GM12878 (cell line): ENCODE measurements around the gene GCLM. TPM values are rescaled to one million over a fixed set of nuclear protein-coding genes. Genes with fewer than 3 reads are reported as not detected.

Experiments used
- ATAC-seq: fragments of 200-7000 bp; cut with Tn5 transposase; 3 replicates; pipeline ENCODE4 v1.9.1; 2020; ENCODE audit warnings: mild to moderate bottlenecking, moderate library complexity
- BruUV-seq: library from RNA; stranded (reverse); fragments of 400-500 nt; replicated peaks from 2 replicates; lab custom pipeline; 2021; lab: Mats Ljungman, UMichigan
- CTCF ChIA-PET: fragments of 300-600 bp; sonication (Branson Sonifier 250); formaldehyde crosslinking; extraction: SDS; loops from one replicate; lab custom pipeline; 2021; ENCODE audit warnings: inconsistent platforms; lab: Yijun Ruan, JAX
- POLR2A ChIA-PET: fragments of 350-600 bp; formaldehyde crosslinking; extraction: SDS; loops from one replicate; lab custom pipeline; 2021; ENCODE audit warnings: inconsistent platforms; lab: Charles Lee
- RAD21 ChIA-PET: fragments of 300-600 bp; sonication (Branson Sonifier 250); formaldehyde crosslinking; loops from one replicate; lab custom pipeline; 2023; ENCODE audit warnings: antibody characterized with exemption; ENCODE audit not compliant: unreplicated experiment; lab: Charles Lee
- SMC1A ChIA-PET: fragments of 300-600 bp; sonication (Branson Sonifier 250); formaldehyde crosslinking; loops from one replicate; lab custom pipeline; 2023; ENCODE audit not compliant: unreplicated experiment, uncharacterized antibody; lab: Charles Lee
- DNase-seq: peaks from one replicate; pipeline ENCODE4 v3.0.0-alpha.2; 2011; ENCODE audit warnings: low read depth, low spot score
- FAIRE-seq: peaks from 3 replicates; lab custom pipeline; 2011; peaks lifted over from hg19 to GRCh38; lab: Jason Lieb, UNC
- H2AFZ ChIP-seq: 2 replicates; pipeline ENCODE4 v1.6.0; 2011; ENCODE audit warnings: low read depth, low read length, control low read depth; ENCODE audit not compliant: control insufficient read depth
- H3K27ac ChIP-seq: 2 replicates; pipeline ENCODE4 v1.5.1; 2011; ENCODE audit warnings: control low read depth; ENCODE audit not compliant: control insufficient read depth, insufficient read depth
- H3K27me3 ChIP-seq, 2 experiments: replicated peaks in 1 of 2; 2 replicates each; pipeline versions ENCODE4 v1.6.0 to v1.6.1; 2011; ENCODE audit warnings: low read length in 1 of 2; ENCODE audit not compliant: control insufficient read depth in 2 of 2, insufficient read depth in 2 of 2
- H3K36me3 ChIP-seq, 2 experiments: 2 replicates each; pipeline ENCODE4 v1.5.1; 2011; ENCODE audit warnings: low read length in 1 of 2; ENCODE audit not compliant: control insufficient read depth in 2 of 2, insufficient read depth in 2 of 2
- H3K4me1 ChIP-seq: 2 replicates; pipeline ENCODE4 v1.6.1; 2011; ENCODE audit warnings: mild to moderate bottlenecking, low read length, moderate library complexity, mixed read lengths; ENCODE audit not compliant: control insufficient read depth, insufficient read depth
- H3K4me2 ChIP-seq: 2 replicates; pipeline ENCODE4 v1.6.0; 2011; ENCODE audit warnings: control low read depth; ENCODE audit not compliant: control insufficient read depth, insufficient read depth
- H3K4me3 ChIP-seq: fragments of 200-600 bp; sonication (generic); 2 replicates; pipeline ENCODE4 v1.5.1; 2016
- H3K79me2 ChIP-seq: 2 replicates; pipeline ENCODE4 v1.6.0; 2011; ENCODE audit warnings: low read length; ENCODE audit not compliant: control insufficient read depth, insufficient read depth
- H3K9ac ChIP-seq: 2 replicates; pipeline ENCODE4 v1.8.0; 2011; ENCODE audit warnings: low read length, control low read depth, mixed read lengths; ENCODE audit not compliant: control insufficient read depth, insufficient read depth
- H3K9me3 ChIP-seq: replicated peaks from 3 replicates; pipeline ENCODE4 v1.5.1; 2011; ENCODE audit warnings: mild to moderate bottlenecking, low read length; ENCODE audit not compliant: control insufficient read depth, insufficient read depth
- H4K20me1 ChIP-seq: 2 replicates; pipeline ENCODE4 v1.6.0; 2011; ENCODE audit not compliant: control insufficient read depth, insufficient read depth
- BHLHE40 ChIP-seq, 2 experiments: fragments of 450-650 bp in 1 of 2; IDR thresholded peaks; 2 replicates each; pipeline ENCODE4 v1.6.1; 2011 to 2017; ENCODE audit warnings: low read depth in 2 of 2, borderline replicate concordance in 1 of 2, improper control_type of control experiment in 1 of 2, low read length in 1 of 2, mild to moderate bottlenecking in 1 of 2
- BMI1 ChIP-seq: fragments of 450-650 bp; IDR thresholded peaks from 2 replicates; pipeline ENCODE4 v1.6.1; 2016; ENCODE audit warnings: mild to moderate bottlenecking, moderate library complexity, borderline replicate concordance
- DPF2 ChIP-seq: fragments of 450-650 bp; IDR thresholded peaks from 2 replicates; pipeline ENCODE4 v1.6.1; 2017; ENCODE audit warnings: mild to moderate bottlenecking
- IKZF1 ChIP-seq: fragments of 450-650 bp; conservative IDR thresholded peaks from 2 replicates; pipeline ENCODE4 v1.6.1; 2017; ENCODE audit warnings: antibody characterized with exemption, mild to moderate bottlenecking
- IKZF2 ChIP-seq, 2 experiments: fragments of 450-650 bp; IDR thresholded peaks; 2 replicates each; pipeline ENCODE4 v1.6.1; 2017; ENCODE audit warnings: mild to moderate bottlenecking in 2 of 2, moderate library complexity in 2 of 2
- MLLT1 ChIP-seq: fragments of 450-650 bp; IDR thresholded peaks from 2 replicates; pipeline ENCODE4 v1.6.1; 2016; ENCODE audit warnings: mild to moderate bottlenecking
- MTA2 ChIP-seq: fragments of 450-650 bp; IDR thresholded peaks from 2 replicates; pipeline ENCODE4 v1.6.1; 2016; ENCODE audit warnings: low read depth, mild to moderate bottlenecking, moderate library complexity
- NR2F1 ChIP-seq: fragments of 450-650 bp; conservative IDR thresholded peaks from 2 replicates; pipeline ENCODE4 v1.6.1; 2017; ENCODE audit warnings: mild to moderate bottlenecking
- RAD21 ChIP-seq: IDR thresholded peaks from 2 replicates; pipeline ENCODE4 v1.6.1; 2011; ENCODE audit warnings: mild to moderate bottlenecking, low read depth, low read length, moderate library complexity; ENCODE audit not compliant: insufficient read depth
- SMAD5 ChIP-seq: IDR thresholded peaks from 2 replicates; pipeline ENCODE4 v1.6.1; 2016; ENCODE audit warnings: antibody characterized with exemption, low read depth
- ZBED1 ChIP-seq: IDR thresholded peaks from 2 replicates; pipeline ENCODE4 v1.6.1; 2016; ENCODE audit warnings: borderline replicate concordance
- ZBTB33 ChIP-seq: fragments of 450-650 bp; IDR thresholded peaks from 2 replicates; pipeline ENCODE4 v1.6.1; 2017; ENCODE audit warnings: mild to moderate bottlenecking
- WGBS: methylation state at CpG from one replicate; pipeline ENCODE4 v1.1.6; 2016; ENCODE audit warnings: low lambda C conversion rate; ENCODE audit not compliant: insufficient replicate concordance, insufficient coverage; ENCODE audit errors: missing lambda C conversion rate; 5-methylcytosine and 5-hydroxymethylcytosine counted together
- in situ Hi-C: fragments of 300-500 bp; cut with MboI; formaldehyde crosslinking; loops from 9 replicates; pipeline ENCODE4 v1.14.3; 2018; ENCODE audit warnings: mixed read lengths
- intact Hi-C: fragments of 100-400 bp; cut with micrococcal nuclease; formaldehyde crosslinking; loops from one replicate; pipeline ENCODE4 v1.14.2; 2022; ENCODE audit not compliant: unreplicated experiment
- polyA plus RNA-seq, 11 experiments: library from polyadenylated mRNA; depleted of rRNA in 4 of 11; unstranded in 6 of 11; stranded (reverse) in 5 of 11; fragments of >200 nt; fragmentation: Nextera tagmentation in 4 of 11; fragmentation: Illumina TruSeq in 1 of 11; extraction: Ambion mirVana in 4 of 11; extraction: Trizol in 1 of 11; gene quantifications; 1 replicate in 1 of 11; 2 replicates in 10 of 11; pipeline versions ENCODE4 v1.2.1 to v1.2.3, GENCODE V29; 2011 to 2016; ENCODE audit warnings: inconsistent platforms in 2 of 11, missing spikeins in 2 of 11, low read depth in 1 of 11
- total RNA-seq, 4 experiments: library from RNA; depleted of rRNA in 3 of 4; stranded (reverse); fragments of >200 nt in 3 of 4; fragmentation: Illumina TruSeq in 1 of 4; extraction: Trizol in 1 of 4; gene quantifications; 2 replicates each; pipeline versions ENCODE4 v1.2.1 to v1.2.3, GENCODE V29; 2013 to 2021
- TF ChIP-seq, protein P1 (sequence below): fragments of 450-650 bp; IDR thresholded peaks from 2 replicates; pipeline ENCODE4 v1.6.1; 2017; ENCODE audit warnings: mild to moderate bottlenecking, moderate library complexity
- TF ChIP-seq, protein P2 (sequence below): fragments of 450-650 bp; IDR thresholded peaks from 2 replicates; pipeline ENCODE4 v1.6.1; 2017; ENCODE audit warnings: low read depth, mild to moderate bottlenecking, moderate library complexity

The GCLM gene
- total and polyA plus RNA-seq, 10 of the 15 experiments (the other 5 are each of a cell fraction or from before 2014, with no cell fraction given), result 2.6 to 17.3 (median 6.9) TPM

GRCh38 chr1:93919780-93920179, 10.6 kb upstream of the GCLM start (continued):
- no peak for TF ChIP-seq SMAD5
- TF ChIP-seq, protein P1, sequence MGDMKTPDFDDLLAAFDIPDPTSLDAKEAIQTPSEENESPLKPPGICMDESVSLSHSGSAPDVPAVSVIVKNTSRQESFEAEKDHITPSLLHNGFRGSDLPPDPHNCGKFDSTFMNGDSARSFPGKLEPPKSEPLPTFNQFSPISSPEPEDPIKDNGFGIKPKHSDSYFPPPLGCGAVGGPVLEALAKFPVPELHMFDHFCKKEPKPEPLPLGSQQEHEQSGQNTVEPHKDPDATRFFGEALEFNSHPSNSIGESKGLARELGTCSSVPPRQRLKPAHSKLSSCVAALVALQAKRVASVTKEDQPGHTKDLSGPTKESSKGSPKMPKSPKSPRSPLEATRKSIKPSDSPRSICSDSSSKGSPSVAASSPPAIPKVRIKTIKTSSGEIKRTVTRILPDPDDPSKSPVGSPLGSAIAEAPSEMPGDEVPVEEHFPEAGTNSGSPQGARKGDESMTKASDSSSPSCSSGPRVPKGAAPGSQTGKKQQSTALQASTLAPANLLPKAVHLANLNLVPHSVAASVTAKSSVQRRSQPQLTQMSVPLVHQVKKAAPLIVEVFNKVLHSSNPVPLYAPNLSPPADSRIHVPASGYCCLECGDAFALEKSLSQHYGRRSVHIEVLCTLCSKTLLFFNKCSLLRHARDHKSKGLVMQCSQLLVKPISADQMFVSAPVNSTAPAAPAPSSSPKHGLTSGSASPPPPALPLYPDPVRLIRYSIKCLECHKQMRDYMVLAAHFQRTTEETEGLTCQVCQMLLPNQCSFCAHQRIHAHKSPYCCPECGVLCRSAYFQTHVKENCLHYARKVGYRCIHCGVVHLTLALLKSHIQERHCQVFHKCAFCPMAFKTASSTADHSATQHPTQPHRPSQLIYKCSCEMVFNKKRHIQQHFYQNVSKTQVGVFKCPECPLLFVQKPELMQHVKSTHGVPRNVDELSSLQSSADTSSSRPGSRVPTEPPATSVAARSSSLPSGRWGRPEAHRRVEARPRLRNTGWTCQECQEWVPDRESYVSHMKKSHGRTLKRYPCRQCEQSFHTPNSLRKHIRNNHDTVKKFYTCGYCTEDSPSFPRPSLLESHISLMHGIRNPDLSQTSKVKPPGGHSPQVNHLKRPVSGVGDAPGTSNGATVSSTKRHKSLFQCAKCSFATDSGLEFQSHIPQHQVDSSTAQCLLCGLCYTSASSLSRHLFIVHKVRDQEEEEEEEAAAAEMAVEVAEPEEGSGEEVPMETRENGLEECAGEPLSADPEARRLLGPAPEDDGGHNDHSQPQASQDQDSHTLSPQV, result no peak
- no peak for TF ChIP-seq BHLHE40 (IDR thresholded peaks at IDR 0.05; ENCODE audit: borderline replicate concordance in 1 of 2, low read depth in 2 of 2, low read length in 1 of 2)

DNA sequence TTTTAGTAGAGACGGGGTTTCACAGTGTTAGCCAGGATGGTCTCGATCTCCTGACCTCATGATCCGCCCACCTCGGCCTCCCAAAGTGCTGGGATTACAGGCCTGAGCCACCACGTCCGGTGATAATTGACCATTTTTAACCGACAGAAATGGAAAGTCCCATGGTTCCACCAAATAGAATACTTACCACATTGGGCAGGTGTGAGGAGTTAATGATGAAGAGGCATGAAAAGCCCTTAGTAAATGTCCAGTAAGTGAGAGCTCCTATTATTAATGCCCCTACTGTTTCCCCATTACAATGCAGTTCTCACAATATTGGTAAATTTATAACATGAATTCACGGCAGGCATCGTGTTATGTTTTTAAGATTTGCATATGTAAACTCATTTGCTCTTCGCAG, 8.1 kb upstream of the GCLM start:
- POLR2A ChIA-PET, result no interaction called here
- WGBS, result 43% methylated on average over 10 of the region's 10 CpGs
- Histone ChIP-seq H3K79me2 (no peaks in the 10 kb centered on the region), H3K9ac (no peak overlapping the region), H3K27ac (no peak overlapping the region), H3K9me3 (no peaks in the 10 kb centered on the region), H2AFZ (no peak overlapping the region), H3K4me1 (no peaks in the 10 kb centered on the region), H3K4me2 (no peak overlapping the region), H3K4me3 (no peak overlapping the region), H3K27me3 (no peaks in the 10 kb centered on the region; a peak in 1 of 4 replicates), H4K20me1 (no peaks in the 10 kb centered on the region), H3K36me3 (no peaks in the 10 kb centered on the region)
- SMC1A ChIA-PET, result no interaction called here
- no peak for FAIRE-seq
- intact Hi-C loops, result no loop called here
- RAD21 ChIA-PET, result no interaction called here
- no TSS peak for BruUV-seq
- CTCF ChIA-PET, result no interaction called here
- ATAC-seq, result peak; percentile 90
- no peak for DNase-seq
- in situ Hi-C loops, result no loop called here
- TF ChIP-seq MLLT1 (0 out of 2 replicates have a peak, but pooled peaks have one; percentile 26), RAD21 (no peak), NR2F1 (peak; percentile 32; the same call in 1 of the 2 replicates), BHLHE40 (IDR thresholded peaks at IDR 0.05; ENCODE audit: borderline replicate concordance in 1 of 2, low read depth in 2 of 2, low read length in 1 of 2) (peak in 1 of 2 experiments; percentile 14; a peak in 1 of 4 replicates), ZBED1 (no peak), BMI1 (peak; percentile 13; the same call in 1 of the 2 replicates), DPF2 (0 out of 2 replicates have a peak, but pooled peaks have one; percentile 38), IKZF2 (IDR thresholded peaks at IDR 0.05) (peak in 1 of 2 experiments; percentile 13; a peak in 1 of 4 replicates), MTA2 (peak; percentile 93), IKZF1 (peak; percentile 46), ZBTB33 (no peak)
- TF ChIP-seq, protein P2, sequence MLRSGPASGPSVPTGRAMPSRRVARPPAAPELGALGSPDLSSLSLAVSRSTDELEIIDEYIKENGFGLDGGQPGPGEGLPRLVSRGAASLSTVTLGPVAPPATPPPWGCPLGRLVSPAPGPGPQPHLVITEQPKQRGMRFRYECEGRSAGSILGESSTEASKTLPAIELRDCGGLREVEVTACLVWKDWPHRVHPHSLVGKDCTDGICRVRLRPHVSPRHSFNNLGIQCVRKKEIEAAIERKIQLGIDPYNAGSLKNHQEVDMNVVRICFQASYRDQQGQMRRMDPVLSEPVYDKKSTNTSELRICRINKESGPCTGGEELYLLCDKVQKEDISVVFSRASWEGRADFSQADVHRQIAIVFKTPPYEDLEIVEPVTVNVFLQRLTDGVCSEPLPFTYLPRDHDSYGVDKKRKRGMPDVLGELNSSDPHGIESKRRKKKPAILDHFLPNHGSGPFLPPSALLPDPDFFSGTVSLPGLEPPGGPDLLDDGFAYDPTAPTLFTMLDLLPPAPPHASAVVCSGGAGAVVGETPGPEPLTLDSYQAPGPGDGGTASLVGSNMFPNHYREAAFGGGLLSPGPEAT, result peak; percentile 61
